Spleen (tissue), 7 donors: ENCODE results near the gene MAMDC2.

ENCODE experiments used
- CTCF ChIP-seq, 11 experiments: fragments of 200-600 bp in 7 of 11; fragments of 450-650 bp in 4 of 11; sonication (generic) in 4 of 11; IDR thresholded peaks in 8 of 11; conservative IDR thresholded peaks in 3 of 11; 1 replicate in 7 of 11; 2 replicates in 4 of 11; pipeline versions ENCODE4 v1.4.0 to v1.8.0; 2016 to 2021; ENCODE audit warnings: antibody characterized with exemption in 11 of 11, inconsistent platforms in 4 of 11, mild to moderate bottlenecking in 1 of 11
- POLR2A ChIP-seq, 3 donors: fragments of 450-650 bp; IDR thresholded peaks; one replicate each; pipeline ENCODE4 v1.5.1; 2017; ENCODE audit warnings: antibody characterized with exemption in 3 of 3, mild to moderate bottlenecking in 1 of 3
- POLR2AphosphoS5 ChIP-seq, 3 donors: sonication (generic); formaldehyde crosslinking; IDR thresholded peaks; one replicate each; pipeline ENCODE4 v1.5.1; 2017; ENCODE audit warnings: antibody characterized with exemption in 3 of 3
- donor health status: DM: no; HTN: no; CAD: no; lungs with moderate emphysema.
- donor health status: DM: no; HTN: no; CAD: no.
- donor health status: DM: no; HTN: no; CAD: no.

- TF ChIP-seq POLR2A (IDR thresholded peaks at IDR 0.05) (no peak), CTCF (IDR thresholded peaks at IDR 0.05 in 8 of 11, conservative IDR thresholded peaks at IDR 0.05 in 3 of 11) (no peak), POLR2AphosphoS5 (IDR thresholded peaks at IDR 0.05) (no peak)
Observed at GRCh38 chr9:70036641-70037040, 7.0 kb upstream of the MAMDC2 start.
